ENCODE data around the gene ZNF358.

- TF ChIP-seq CTCF (IDR thresholded peaks at IDR 0.05; ENCODE audit: low read length) (peak; percentile 49), EZH2 (optimal IDR thresholded peaks at IDR 0.05; ENCODE audit: low read depth, low read length) (no peak), EZH2phosphoT487 (IDR thresholded peaks at IDR 0.05; ENCODE audit: low read length) (no peak)
Measured at GRCh38 chr19:7497292-7497691, 18.6 kb upstream of the ZNF358 start.
